Body of pancreas (tissue), 4 donors: ENCODE data around the gene TBC1D14. TPM values are rescaled to one million over a fixed set of nuclear protein-coding genes. Genes with fewer than 3 reads are reported as not detected.

ENCODE experiments used
- ATAC-seq: fragments of 150-250 bp; one replicate; pipeline ENCODE4 v1.9.1; 2016
- DNase-seq, 4 donors: peaks; one replicate each; pipeline ENCODE4 v3.0.0-alpha.2; 2019
- H3K27ac ChIP-seq, 4 donors: fragments of 200-600 bp; sonication (generic); 1 replicate in 3 of 4; 2 replicates in 1 of 4; pipeline versions ENCODE4 v1.5.1 to v1.6.1; 2016 to 2019; ENCODE audit warnings: mild to moderate bottlenecking in 1 of 4, mixed read lengths in 1 of 4, moderate library complexity in 1 of 4
- H3K27me3 ChIP-seq, 2 donors: fragments of 200-600 bp; sonication (generic); one replicate each; pipeline ENCODE4 v1.6.0; 2016; ENCODE audit warnings: mild to moderate bottlenecking in 1 of 2
- H3K36me3 ChIP-seq, 2 donors: fragments of 200-600 bp; sonication (generic); replicated peaks in 1 of 2; 2 replicates each; pipeline ENCODE4 v1.5.1; 2016; ENCODE audit warnings: low read depth in 2 of 2; ENCODE audit not compliant: insufficient read depth in 1 of 2
- H3K4me1 ChIP-seq: fragments of 200-600 bp; sonication (generic); one replicate; pipeline ENCODE4 v1.6.0; 2016
- H3K4me3 ChIP-seq, 2 donors: fragments of 200-600 bp; sonication (generic); 1 replicate in 1 of 2; 2 replicates in 1 of 2; pipeline ENCODE4 v1.5.1; 2016 to 2019
- H3K9me3 ChIP-seq, 3 donors: fragments of 200-600 bp; sonication (generic); 1 replicate in 2 of 3; 2 replicates in 1 of 3; pipeline ENCODE4 v1.5.1; 2016
- CTCF ChIP-seq, 7 experiments: fragments of 450-650 bp in 4 of 7; fragments of 200-600 bp in 3 of 7; sonication (generic) in 3 of 7; IDR thresholded peaks; one replicate each; pipeline ENCODE4 v1.5.1; 2016 to 2019; ENCODE audit warnings: antibody characterized with exemption in 7 of 7
- POLR2A ChIP-seq, 3 donors: fragments of 450-650 bp; IDR thresholded peaks; one replicate each; pipeline ENCODE4 v1.6.1; 2016; ENCODE audit warnings: antibody characterized with exemption in 3 of 3, mild to moderate bottlenecking in 2 of 3
- WGBS, 2 donors: methylation state at CpG; one replicate each; pipeline ENCODE4 v1.1.5; 2017; 5-methylcytosine and 5-hydroxymethylcytosine counted together
- intact Hi-C: fragments of 100-400 bp; cut with DNase I; formaldehyde crosslinking; loops from one replicate; pipeline ENCODE4 v1.15.1; 2023
- total RNA-seq, 2 donors: library from RNA; depleted of rRNA; stranded (reverse); fragments of >200 nt; gene quantifications; one replicate each; pipeline ENCODE4 v1.1.0, GENCODE V29; 2016

TBC1D14 gene
- total RNA-seq, 2 donors from 2014 or later, result 10.5 to 20.0 TPM

GRCh38 chr4:7049295-7049694 is 139.7 kb downstream of the TBC1D14 start:
- Histone ChIP-seq H3K9me3 (no peaks in the 10 kb centered on the region), H3K4me3 (no peak overlapping the region), H3K4me1 (peaks cover 74% of the 10 kb centered on the region), H3K36me3 (peaks cover 0 to 2% of the 10 kb centered on the region in 2 donors), H3K27me3 (no peaks in the 10 kb centered on the region), H3K27ac (no peak overlapping the region)
- DNase-seq (no peak), ATAC-seq (no peak)
- no peak for TF ChIP-seq POLR2A (IDR thresholded peaks at IDR 0.05)
- 91 to 98% methylated on average over 4 of the region's 4 CpGs for WGBS, 2 donors
- intact Hi-C loops, result no loop called here

GRCh38 chr4:7049739-7050138 is 140.1 kb downstream of the TBC1D14 start:
- Histone ChIP-seq H3K27me3 (no peaks in the 10 kb centered on the region), H3K36me3 (peaks cover 0 to 6% of the 10 kb centered on the region in 2 donors), H3K4me3 (no peak overlapping the region), H3K9me3 (no peaks in the 10 kb centered on the region), H3K4me1 (peaks cover 70% of the 10 kb centered on the region), H3K27ac (peak overlapping the region in 1 of 4 donors; percentile 31)
- DNase-seq, result peak in 1 of 4 donors; percentile 39
- no peak for ATAC-seq
- no peak for TF ChIP-seq CTCF (IDR thresholded peaks at IDR 0.05)
- intact Hi-C loops, result no loop called here
- 54 to 61% methylated on average over 9 to 11 of the region's 11 CpGs for WGBS, 2 donors

GRCh38 chr4:7050481-7051143 is 141.0 kb downstream of the TBC1D14 start:
- Histone ChIP-seq H3K9me3 (no peaks in the 10 kb centered on the region), H3K27ac (peak overlapping the region in 3 of 4 donors; percentile 24 to 48 (median 31)), H3K36me3 (peaks cover 4 to 8% of the 10 kb centered on the region in 2 donors), H3K4me3 (no peak overlapping the region), H3K27me3 (no peaks in the 10 kb centered on the region), H3K4me1 (peaks cover 61% of the 10 kb centered on the region)
- DNase-seq (peak; percentile 43 to 72 (median 54)), ATAC-seq (peak; percentile 65)
- intact Hi-C loops, result no loop called here
- TF ChIP-seq CTCF (IDR thresholded peaks at IDR 0.05) (no peak), POLR2A (IDR thresholded peaks at IDR 0.05) (no peak)
- 37% methylated on average over 10 to 36 of the region's 36 CpGs for WGBS, 2 donors

GRCh38 chr4:7051144-7051495 is 141.5 kb downstream of the TBC1D14 start:
- Histone ChIP-seq H3K36me3 (peaks cover 5 to 9% of the 10 kb centered on the region in 2 donors), H3K4me3 (no peak overlapping the region), H3K27me3 (no peaks in the 10 kb centered on the region), H3K27ac (peak overlapping the region in 2 of 4 donors; percentile 31 to 48), H3K9me3 (no peaks in the 10 kb centered on the region), H3K4me1 (peaks cover 56% of the 10 kb centered on the region)
- WGBS, 2 donors, result 44 to 49% methylated on average over 10 to 12 of the region's 12 CpGs
- ATAC-seq (no peak), DNase-seq (no peak)
- intact Hi-C loops, result no loop called here
- TF ChIP-seq CTCF (IDR thresholded peaks at IDR 0.05) (no peak), POLR2A (IDR thresholded peaks at IDR 0.05) (no peak)

GRCh38 chr4:7051905-7052304 is 142.3 kb downstream of the TBC1D14 start:
- Histone ChIP-seq H3K4me3 (no peak overlapping the region), H3K36me3 (peaks cover 5 to 9% of the 10 kb centered on the region in 2 donors), H3K27ac (no peak overlapping the region), H3K4me1 (peaks cover 48% of the 10 kb centered on the region), H3K9me3 (no peaks in the 10 kb centered on the region), H3K27me3 (no peaks in the 10 kb centered on the region)
- no peak for DNase-seq
- TF ChIP-seq POLR2A (IDR thresholded peaks at IDR 0.05), result no peak
- no peak for TF ChIP-seq CTCF (IDR thresholded peaks at IDR 0.05)
- ATAC-seq, result no peak
- intact Hi-C loops, result no loop called here
- WGBS, 2 donors, result 88% methylated on average over 14 of the region's 14 CpGs; no CpG with 5 or more reads in 1 of the 2 donors
